Thoracic aorta (tissue), 2 donors: ENCODE results near the gene TRABD. TPM values are rescaled to one million over a fixed set of nuclear protein-coding genes. Genes with fewer than 3 reads are reported as not detected.

ENCODE experiments used
- ATAC-seq: fragments of 150-250 bp; one replicate; pipeline ENCODE4 v1.8.0; 2017; ENCODE audit warnings: low read depth; ENCODE audit not compliant: insufficient number of reproducible peaks, low FRiP score
- DNase-seq: peaks from one replicate; pipeline ENCODE4 v3.0.0-alpha.2; 2020; ENCODE audit warnings: low spot score
- H3K27ac ChIP-seq, 2 donors: fragments of 200-600 bp; sonication (generic); 1 replicate in 1 of 2; 2 replicates in 1 of 2; pipeline ENCODE4 v1.5.1; 2016; ENCODE audit warnings: mild to moderate bottlenecking in 2 of 2, moderate library complexity in 2 of 2
- H3K27me3 ChIP-seq: fragments of 200-600 bp; sonication (generic); replicated peaks from 2 replicates; pipeline ENCODE4 v1.6.0; 2016; ENCODE audit warnings: mild to moderate bottlenecking; ENCODE audit not compliant: insufficient read depth
- H3K36me3 ChIP-seq: fragments of 200-600 bp; sonication (generic); one replicate; pipeline ENCODE4 v1.5.1; 2016
- H3K4me1 ChIP-seq, 2 donors: fragments of 200-600 bp; sonication (generic); 1 replicate in 1 of 2; 2 replicates in 1 of 2; pipeline versions ENCODE4 v1.5.1 to v1.6.0; 2016; ENCODE audit warnings: low read depth in 2 of 2, mild to moderate bottlenecking in 1 of 2; ENCODE audit not compliant: control insufficient read depth in 1 of 2
- H3K4me3 ChIP-seq: fragments of 200-600 bp; sonication (generic); 2 replicates; pipeline ENCODE4 v1.5.1; 2016; ENCODE audit warnings: mild to moderate bottlenecking
- H3K9me3 ChIP-seq: fragments of 200-600 bp; sonication (generic); 2 replicates; pipeline ENCODE4 v1.5.1; 2016
- total RNA-seq, 2 donors: library from RNA; depleted of rRNA; stranded (reverse); fragments of >200 nt; gene quantifications; one replicate each; pipeline versions ENCODE4 v1.1.0 to v1.2.3, GENCODE V29; 2016
- TF ChIP-seq, protein P1 (sequence below): fragments of 200-600 bp; sonication (generic); IDR thresholded peaks from one replicate; pipeline ENCODE4 v1.5.1; 2019; ENCODE audit warnings: antibody characterized with exemption

Gene TRABD
- total RNA-seq, 2 donors from 2014 or later = 31.7 to 40.6 TPM

DNA sequence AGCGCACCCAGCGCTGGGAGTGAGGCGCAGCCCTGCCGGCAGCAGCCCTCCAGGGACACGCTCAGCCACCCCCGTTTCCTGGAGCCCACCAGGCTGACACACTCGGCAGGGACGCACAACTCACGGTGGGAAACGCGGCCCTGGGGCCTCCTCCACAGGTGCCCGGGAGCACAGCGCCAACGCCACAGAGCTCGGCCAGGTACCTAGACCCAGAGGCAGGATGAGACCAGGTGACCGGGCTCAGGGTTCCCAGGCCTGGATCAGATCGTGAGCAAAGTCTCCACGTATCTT, 41.1 kb downstream of the TRABD start:
- Histone ChIP-seq H3K36me3 (peaks cover 51% of the 10 kb centered on the region), H3K4me3 (no peak overlapping the region), H3K27me3 (no peaks in the 10 kb centered on the region), H3K27ac (no peak overlapping the region), H3K4me1 (no peaks in the 10 kb centered on the region), H3K9me3 (no peaks in the 10 kb centered on the region)
- no peak for DNase-seq
- no peak for ATAC-seq
- TF ChIP-seq, protein P1, sequence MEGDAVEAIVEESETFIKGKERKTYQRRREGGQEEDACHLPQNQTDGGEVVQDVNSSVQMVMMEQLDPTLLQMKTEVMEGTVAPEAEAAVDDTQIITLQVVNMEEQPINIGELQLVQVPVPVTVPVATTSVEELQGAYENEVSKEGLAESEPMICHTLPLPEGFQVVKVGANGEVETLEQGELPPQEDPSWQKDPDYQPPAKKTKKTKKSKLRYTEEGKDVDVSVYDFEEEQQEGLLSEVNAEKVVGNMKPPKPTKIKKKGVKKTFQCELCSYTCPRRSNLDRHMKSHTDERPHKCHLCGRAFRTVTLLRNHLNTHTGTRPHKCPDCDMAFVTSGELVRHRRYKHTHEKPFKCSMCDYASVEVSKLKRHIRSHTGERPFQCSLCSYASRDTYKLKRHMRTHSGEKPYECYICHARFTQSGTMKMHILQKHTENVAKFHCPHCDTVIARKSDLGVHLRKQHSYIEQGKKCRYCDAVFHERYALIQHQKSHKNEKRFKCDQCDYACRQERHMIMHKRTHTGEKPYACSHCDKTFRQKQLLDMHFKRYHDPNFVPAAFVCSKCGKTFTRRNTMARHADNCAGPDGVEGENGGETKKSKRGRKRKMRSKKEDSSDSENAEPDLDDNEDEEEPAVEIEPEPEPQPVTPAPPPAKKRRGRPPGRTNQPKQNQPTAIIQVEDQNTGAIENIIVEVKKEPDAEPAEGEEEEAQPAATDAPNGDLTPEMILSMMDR = no peak

- no peak for DNase-seq
- ATAC-seq = no peak
Observed at GRCh38 chr22:50227579-50228215, 42.0 kb downstream of the TRABD start.

DNA sequence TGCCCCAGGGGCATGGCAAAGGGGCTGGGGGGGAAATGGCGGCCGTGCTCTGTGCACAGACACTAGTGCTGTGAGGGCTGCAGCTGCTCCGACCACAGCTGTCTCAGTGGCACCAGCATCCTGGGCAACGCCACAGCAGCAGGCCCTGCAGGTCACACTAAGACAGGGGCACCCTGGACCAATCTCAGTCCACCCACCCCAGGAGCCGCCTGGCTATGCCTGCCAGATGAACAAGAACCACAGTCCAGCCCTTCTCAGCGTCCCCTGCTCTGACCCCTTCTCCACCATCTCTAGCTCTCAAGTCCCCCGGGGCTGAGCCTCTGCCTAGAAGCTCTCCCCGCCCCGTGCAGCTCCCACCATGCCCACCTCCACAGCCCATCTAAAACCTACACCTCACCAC, 42.7 kb downstream of the TRABD start:
- TF ChIP-seq, protein P1 = no peak
- ATAC-seq = no peak
- H3K27me3 ChIP-seq = no peaks in the 10 kb centered on the region
- no peaks in the 10 kb centered on the region for H3K4me1 ChIP-seq
- no peak for DNase-seq
- H3K27ac ChIP-seq = no peak overlapping the region
- H3K36me3 ChIP-seq = peaks cover 48% of the 10 kb centered on the region
- H3K9me3 ChIP-seq = no peaks in the 10 kb centered on the region
- no peak overlapping the region for H3K4me3 ChIP-seq

More at GRCh38 chr22:50227579-50228215, 42.0 kb downstream of the TRABD start:
- Histone ChIP-seq H3K4me1 (no peaks in the 10 kb centered on the region), H3K4me3 (no peak overlapping the region), H3K27ac (no peak overlapping the region), H3K36me3 (peaks cover 42% of the 10 kb centered on the region), H3K27me3 (no peaks in the 10 kb centered on the region), H3K9me3 (no peaks in the 10 kb centered on the region)
- TF ChIP-seq, protein P1 = no peak

DNA sequence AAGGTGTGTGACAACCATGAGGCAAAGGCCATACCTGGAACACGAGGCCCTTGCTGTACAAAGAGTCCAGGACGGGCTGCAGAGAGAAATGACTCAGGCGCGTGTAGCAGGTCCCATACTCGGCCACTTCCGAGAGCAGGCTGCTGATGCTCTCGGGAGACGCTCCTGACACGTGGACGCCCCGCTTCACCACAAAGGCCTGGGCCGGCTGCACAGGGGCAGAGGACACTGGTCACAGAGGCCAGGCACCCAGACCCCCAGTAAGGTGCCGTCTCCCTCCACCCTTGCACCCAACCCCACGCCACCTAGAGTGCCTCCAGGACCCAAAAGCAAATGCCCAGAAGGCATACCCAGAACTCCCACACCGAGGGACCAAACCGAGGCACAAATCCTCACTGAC, 43.7 kb downstream of the TRABD start:
- Histone ChIP-seq H3K9me3 (no peaks in the 10 kb centered on the region), H3K27ac (no peak overlapping the region), H3K36me3 (peaks cover 40% of the 10 kb centered on the region), H3K4me1 (no peaks in the 10 kb centered on the region), H3K27me3 (no peaks in the 10 kb centered on the region), H3K4me3 (no peak overlapping the region)
- DNase-seq (no peak), ATAC-seq (no peak)
- TF ChIP-seq, protein P1 = no peak

- no peak for ATAC-seq
- Histone ChIP-seq H3K4me1 (no peaks in the 10 kb centered on the region), H3K36me3 (peaks cover 29% of the 10 kb centered on the region)
Observed at GRCh38 chr22:50232481-50233151, 46.9 kb downstream of the TRABD start.

More at GRCh38 chr22:50232481-50233151, 46.9 kb downstream of the TRABD start:
- H3K4me3 ChIP-seq = no peak overlapping the region
- no peaks in the 10 kb centered on the region for H3K27me3 ChIP-seq
- TF ChIP-seq, protein P1 = no peak
- no peak overlapping the region for H3K27ac ChIP-seq
- no peaks in the 10 kb centered on the region for H3K9me3 ChIP-seq
- no peak for DNase-seq
